Neural cell (in vitro differentiated cells): ENCODE results near the gene PSMB3. TPM values are rescaled to one million over a fixed set of nuclear protein-coding genes. Genes with fewer than 3 reads are reported as not detected.

ENCODE experiments used
- H2AFZ ChIP-seq: fragments of 200-600, 300-800 bp; sonication (generic), shearing (Covaris generic); 2 replicates; pipeline ENCODE4 v1.6.0; 2014; ENCODE audit warnings: low read depth, mild to moderate bottlenecking, antibody characterized with exemption, low read length, moderate library complexity
- H3F3A ChIP-seq: fragments of 200-600 bp; shearing (Covaris generic); 2 replicates; pipeline ENCODE4 v1.6.1; 2016; ENCODE audit warnings: mild to moderate bottlenecking, moderate library complexity, mixed read lengths, antibody characterized with exemption, low read length; ENCODE audit not compliant: insufficient read depth, poor library complexity, severe bottlenecking
- H3K27ac ChIP-seq: fragments of 200-600, 300-800 bp; sonication (generic), shearing (Covaris generic); 2 replicates; pipeline ENCODE4 v1.5.1; 2014; ENCODE audit warnings: mild to moderate bottlenecking, low read length, moderate library complexity
- H3K27me3 ChIP-seq: fragments of 300-800, 200-600 bp; sonication (generic), shearing (Covaris generic); 2 replicates; pipeline ENCODE4 v1.6.0; 2014; ENCODE audit warnings: mild to moderate bottlenecking, low read depth, low read length, moderate library complexity; ENCODE audit not compliant: insufficient read depth
- H3K36me3 ChIP-seq: fragments of 300-800, 200-600 bp; sonication (generic), shearing (Covaris generic); 2 replicates; pipeline ENCODE4 v1.5.1; 2014; ENCODE audit warnings: mild to moderate bottlenecking, antibody characterized with exemption, low read length, moderate library complexity; ENCODE audit not compliant: insufficient read depth
- H3K4me2 ChIP-seq: fragments of 300-800, 200-600 bp; sonication (generic), shearing (Covaris generic); 2 replicates; pipeline ENCODE4 v1.6.0; 2014; ENCODE audit warnings: mild to moderate bottlenecking, low read length
- H3K4me3 ChIP-seq: fragments of 300-800, 200-600 bp; sonication (generic), shearing (Covaris generic); 2 replicates; pipeline ENCODE4 v1.5.1; 2014; ENCODE audit warnings: mild to moderate bottlenecking, low read length, moderate library complexity
- H3K79me2 ChIP-seq: fragments of 200-600 bp; shearing (Covaris generic); replicated peaks from 2 replicates; pipeline ENCODE4 v1.6.0; 2014; ENCODE audit warnings: mild to moderate bottlenecking, low read length, moderate library complexity; ENCODE audit not compliant: insufficient read depth
- H3K9ac ChIP-seq: fragments of 300-800, 200-600 bp; sonication (generic), shearing (Covaris generic); 2 replicates; pipeline ENCODE4 v1.6.1; 2016; ENCODE audit warnings: mild to moderate bottlenecking, low read length, mixed read lengths
- H3K9me2 ChIP-seq: fragments of 200-600 bp; shearing (Covaris generic); 2 replicates; pipeline ENCODE4 v1.6.1; 2016; ENCODE audit warnings: mild to moderate bottlenecking, low read length, mixed read lengths; ENCODE audit not compliant: insufficient read depth
- H3K9me3 ChIP-seq: fragments of 200-600, 300-800 bp; sonication (generic), shearing (Covaris generic); 2 replicates; pipeline ENCODE4 v1.6.1; 2016; ENCODE audit warnings: mild to moderate bottlenecking, mixed run types, low read length, moderate library complexity, mixed read lengths
- H4K20me1 ChIP-seq: fragments of 200-600 bp; shearing (Covaris generic); 2 replicates; pipeline ENCODE4 v1.6.1; 2016; ENCODE audit warnings: mild to moderate bottlenecking, mixed run types; ENCODE audit not compliant: insufficient read depth
- EP300 ChIP-seq: fragments of 450-650 bp; conservative IDR thresholded peaks from 2 replicates; pipeline ENCODE4 v1.6.1; 2014; ENCODE audit warnings: antibody characterized with exemption, mild to moderate bottlenecking, moderate library complexity; ENCODE audit not compliant: poor library complexity, severe bottlenecking
- EZH2 ChIP-seq: fragments of 200-600, 300-800 bp; shearing (Covaris generic), sonication (generic); IDR thresholded peaks from 2 replicates; pipeline ENCODE4 v1.6.1; 2014; ENCODE audit warnings: antibody characterized with exemption, low read length, borderline replicate concordance, mild to moderate bottlenecking; ENCODE audit not compliant: insufficient read depth, poor library complexity, severe bottlenecking
- MXI1 ChIP-seq: fragments of 450-650 bp; conservative IDR thresholded peaks from 2 replicates; pipeline ENCODE4 v1.6.1; 2014; ENCODE audit warnings: antibody characterized with exemption, mild to moderate bottlenecking; ENCODE audit not compliant: poor library complexity, severe bottlenecking
- POLR2AphosphoS5 ChIP-seq: IDR thresholded peaks from 2 replicates; pipeline ENCODE4 v1.6.1; 2012
- RAD21 ChIP-seq: fragments of 450-650 bp; conservative IDR thresholded peaks from 2 replicates; pipeline ENCODE4 v1.6.1; 2014; ENCODE audit warnings: antibody characterized with exemption, mild to moderate bottlenecking, moderate library complexity
- REST ChIP-seq: IDR thresholded peaks from 2 replicates; pipeline ENCODE4 v1.6.1; 2012; ENCODE audit warnings: borderline replicate concordance
- SMC3 ChIP-seq: fragments of 450-650 bp; conservative IDR thresholded peaks from 2 replicates; pipeline ENCODE4 v1.6.1; 2014; ENCODE audit warnings: antibody characterized with exemption, mild to moderate bottlenecking, moderate library complexity; ENCODE audit not compliant: poor library complexity
- TAF1 ChIP-seq: IDR thresholded peaks from 2 replicates; pipeline ENCODE4 v1.6.1; 2012; ENCODE audit warnings: low read depth
- polyA plus RNA-seq: library from polyadenylated mRNA; depleted of rRNA; stranded (reverse); fragments of >200 nt; gene quantifications from 2 replicates; pipeline ENCODE4 v1.2.3, GENCODE V29; 2014
- TF ChIP-seq, protein P1 (sequence below): fragments of 450-650 bp; IDR thresholded peaks from 2 replicates; pipeline ENCODE4 v1.5.1; 2014; ENCODE audit warnings: antibody characterized with exemption, mild to moderate bottlenecking, moderate library complexity; ENCODE audit not compliant: poor library complexity, severe bottlenecking

The PSMB3 gene
- polyA plus RNA-seq, 1 donor from 2014 or later: 338 TPM

GRCh38 chr17:38766341-38766740 is 13.8 kb downstream of the PSMB3 start:
- Histone ChIP-seq H3K9me2 (no peaks in the 10 kb centered on the region), H4K20me1 (no peaks in the 10 kb centered on the region), H3K79me2 (no peaks in the 10 kb centered on the region), H3K4me3 (no peak overlapping the region), H3K36me3 (peaks cover 7% of the 10 kb centered on the region), H2AFZ (no peak overlapping the region), H3K9ac (no peak overlapping the region), H3K9me3 (no peaks in the 10 kb centered on the region), H3K27ac (no peak overlapping the region), H3F3A (no peaks in the 10 kb centered on the region), H3K27me3 (no peaks in the 10 kb centered on the region), H3K4me2 (no peak overlapping the region)
- TF ChIP-seq EZH2 (no peak), MXI1 (no peak)

DNA sequence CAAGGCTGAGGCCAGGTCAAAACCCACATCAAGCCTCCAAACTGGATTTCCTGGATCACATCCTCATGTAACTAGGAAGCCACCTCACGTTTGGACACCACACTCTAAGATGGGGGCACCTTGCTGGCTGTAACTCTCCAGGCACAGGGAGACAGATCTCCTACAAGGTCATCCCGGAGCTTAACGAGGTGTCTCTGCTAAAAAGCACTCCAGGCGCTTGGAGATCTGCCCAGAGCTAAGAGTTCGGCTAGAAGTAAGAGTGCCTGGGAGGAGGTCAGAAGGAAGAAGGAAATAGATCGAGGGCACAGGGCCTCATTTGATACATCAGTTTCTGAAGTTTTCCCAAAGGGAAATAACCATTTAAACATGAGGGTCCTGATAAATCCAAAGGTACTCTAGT is 15.9 kb downstream of the PSMB3 start:
- H3F3A ChIP-seq: no peaks in the 10 kb centered on the region
- no peaks in the 10 kb centered on the region for H3K79me2 ChIP-seq
- H3K27me3 ChIP-seq: no peaks in the 10 kb centered on the region
- no peaks in the 10 kb centered on the region for H4K20me1 ChIP-seq
- H3K4me3 ChIP-seq: no peak overlapping the region
- no peak overlapping the region for H3K9ac ChIP-seq
- peaks cover 13% of the 10 kb centered on the region for H3K36me3 ChIP-seq
- H2AFZ ChIP-seq: no peak overlapping the region
- H3K9me3 ChIP-seq: no peaks in the 10 kb centered on the region
- no peak overlapping the region for H3K27ac ChIP-seq
- H3K4me2 ChIP-seq: no peak overlapping the region
- H3K9me2 ChIP-seq: no peaks in the 10 kb centered on the region
- TF ChIP-seq MXI1 (no peak), POLR2AphosphoS5 (no peak), REST (no peak), RAD21 (no peak), TAF1 (no peak), EZH2 (no peak), EP300 (no peak), SMC3 (no peak)
- TF ChIP-seq, protein P1, sequence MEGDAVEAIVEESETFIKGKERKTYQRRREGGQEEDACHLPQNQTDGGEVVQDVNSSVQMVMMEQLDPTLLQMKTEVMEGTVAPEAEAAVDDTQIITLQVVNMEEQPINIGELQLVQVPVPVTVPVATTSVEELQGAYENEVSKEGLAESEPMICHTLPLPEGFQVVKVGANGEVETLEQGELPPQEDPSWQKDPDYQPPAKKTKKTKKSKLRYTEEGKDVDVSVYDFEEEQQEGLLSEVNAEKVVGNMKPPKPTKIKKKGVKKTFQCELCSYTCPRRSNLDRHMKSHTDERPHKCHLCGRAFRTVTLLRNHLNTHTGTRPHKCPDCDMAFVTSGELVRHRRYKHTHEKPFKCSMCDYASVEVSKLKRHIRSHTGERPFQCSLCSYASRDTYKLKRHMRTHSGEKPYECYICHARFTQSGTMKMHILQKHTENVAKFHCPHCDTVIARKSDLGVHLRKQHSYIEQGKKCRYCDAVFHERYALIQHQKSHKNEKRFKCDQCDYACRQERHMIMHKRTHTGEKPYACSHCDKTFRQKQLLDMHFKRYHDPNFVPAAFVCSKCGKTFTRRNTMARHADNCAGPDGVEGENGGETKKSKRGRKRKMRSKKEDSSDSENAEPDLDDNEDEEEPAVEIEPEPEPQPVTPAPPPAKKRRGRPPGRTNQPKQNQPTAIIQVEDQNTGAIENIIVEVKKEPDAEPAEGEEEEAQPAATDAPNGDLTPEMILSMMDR: no peak

- H3K4me3 ChIP-seq: no peak overlapping the region
- H3K9ac ChIP-seq: no peak overlapping the region
- H3K79me2 ChIP-seq: no peaks in the 10 kb centered on the region
- H3K9me3 ChIP-seq: no peaks in the 10 kb centered on the region
- H2AFZ ChIP-seq: no peak overlapping the region
- H3K27ac ChIP-seq: no peak overlapping the region
- TF ChIP-seq EZH2 (no peak), REST (no peak), SMC3 (no peak), RAD21 (no peak), POLR2AphosphoS5 (no peak), MXI1 (no peak), EP300 (no peak), TAF1 (no peak)
- TF ChIP-seq, protein P1: no peak
- no peak overlapping the region for H3K4me2 ChIP-seq
- no peaks in the 10 kb centered on the region for H3K27me3 ChIP-seq
- H3K36me3 ChIP-seq: peaks cover 13% of the 10 kb centered on the region
- H4K20me1 ChIP-seq: no peaks in the 10 kb centered on the region
- no peaks in the 10 kb centered on the region for H3K9me2 ChIP-seq
- no peaks in the 10 kb centered on the region for H3F3A ChIP-seq
Observed at GRCh38 chr17:38773258-38773657, 20.7 kb downstream of the PSMB3 start.
